COLO829 (cell line): ENCODE measurements around the gene FRAS1.
"Not testable (repeated sequence)": the region's sequence is repeated elsewhere in the genome, so short reads cannot be mapped to it uniquely, and the experiment has no call there.

Experiments
- DNase-seq: peaks from one replicate; pipeline ENCODE4 v3.0.0; 2012; ENCODE audit warnings: low spot score

Gene FRAS1

DNA sequence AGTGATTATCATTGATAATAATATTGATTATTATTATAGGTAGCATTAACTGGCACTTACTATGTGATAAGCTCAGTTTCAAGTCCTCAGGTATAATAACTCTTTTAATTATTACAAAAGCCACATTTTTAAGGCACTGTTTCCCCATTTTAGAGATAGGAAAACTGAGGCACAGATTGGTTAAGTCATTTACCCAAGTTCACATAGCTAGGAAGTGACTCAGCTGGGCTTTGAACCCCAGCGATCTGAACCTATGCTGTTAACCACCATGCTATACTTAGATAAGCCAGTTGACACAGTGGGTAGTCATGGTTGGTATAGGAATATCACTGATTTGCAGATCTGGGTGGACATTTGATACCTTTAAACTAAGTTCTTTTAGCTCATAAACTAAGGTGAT, 110.4 kb downstream of the FRAS1 start:
- DNase-seq: no peak

- DNase-seq: no peak
Observed at GRCh38 chr4:78168029-78168428, 110.9 kb downstream of the FRAS1 start.

- no peak for DNase-seq
Observed at GRCh38 chr4:78169728-78170127, 112.6 kb downstream of the FRAS1 start.

DNA sequence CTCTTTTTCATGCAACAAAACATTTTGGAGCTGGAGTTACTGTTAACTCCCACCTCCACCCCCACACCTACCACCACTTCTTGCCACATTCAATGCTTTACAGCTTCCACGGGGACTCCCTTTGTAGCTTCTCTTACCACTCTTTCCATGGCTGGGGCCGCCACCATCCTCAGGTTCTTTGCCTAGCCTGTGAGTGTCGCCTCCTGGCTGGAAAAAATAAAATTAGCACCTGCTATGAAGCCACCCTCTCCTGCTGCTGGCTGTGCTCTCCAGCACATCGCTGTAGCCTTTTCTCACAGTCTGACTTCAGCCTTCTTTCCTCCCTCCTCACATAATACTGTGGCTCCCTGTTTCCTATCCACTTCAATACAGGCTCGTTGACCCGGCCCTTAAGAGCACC, 114.4 kb downstream of the FRAS1 start:
- no peak for DNase-seq

- DNase-seq: no peak
Observed at GRCh38 chr4:78174891-78175290, 117.8 kb downstream of the FRAS1 start.

GRCh38 chr4:78179196-78179595, 122.1 kb downstream of the FRAS1 start:
- DNase-seq: no peak

GRCh38 chr4:78181681-78182234, 124.6 kb downstream of the FRAS1 start:
- DNase-seq: not testable (repeated sequence)

DNA sequence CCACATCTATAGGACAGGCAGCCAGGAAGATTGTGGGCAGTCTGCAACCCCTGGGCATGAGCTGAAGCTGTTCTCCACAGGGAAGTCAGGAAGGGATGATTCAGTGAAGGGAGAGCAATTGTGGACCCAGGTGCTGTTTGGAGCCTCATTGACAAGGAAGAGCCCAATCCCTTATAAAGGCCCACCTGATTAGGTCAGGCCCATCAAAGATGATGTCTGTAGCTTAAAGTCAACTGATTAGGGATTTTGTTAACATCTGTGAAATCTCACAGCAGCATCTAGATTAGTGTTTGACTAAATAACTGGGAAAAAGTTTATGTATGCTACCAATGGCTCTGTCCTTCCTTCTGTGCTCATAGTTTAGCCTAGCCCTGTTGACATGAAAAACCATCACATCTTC, 127.5 kb downstream of the FRAS1 start:
- DNase-seq: no peak

- DNase-seq: no peak
Observed at GRCh38 chr4:78185117-78185516, 128.0 kb downstream of the FRAS1 start.

- DNase-seq: no peak
Observed at GRCh38 chr4:78186597-78187543, 129.7 kb downstream of the FRAS1 start.

- DNase-seq: no peak
Observed at GRCh38 chr4:78190068-78190467, 132.9 kb downstream of the FRAS1 start.

DNA sequence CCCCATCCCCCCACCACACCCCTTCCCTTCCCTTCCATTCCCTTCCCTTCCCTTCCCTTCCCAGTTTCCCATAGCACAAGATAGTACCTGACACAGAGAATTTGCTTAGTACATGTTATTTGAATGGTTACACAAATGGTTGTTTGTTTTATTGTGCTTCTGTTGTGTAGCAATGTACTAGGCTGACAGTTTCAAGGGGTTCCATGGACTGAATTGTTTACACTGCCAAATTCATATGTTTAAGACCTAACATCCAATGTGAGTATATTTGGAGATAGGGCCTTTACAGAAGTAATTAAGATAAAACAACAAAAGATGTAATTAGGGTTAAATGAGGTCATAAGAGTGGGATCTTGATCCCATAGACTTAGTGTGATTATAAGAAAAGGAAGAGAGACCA, 133.5 kb downstream of the FRAS1 start:
- DNase-seq: no peak

DNA sequence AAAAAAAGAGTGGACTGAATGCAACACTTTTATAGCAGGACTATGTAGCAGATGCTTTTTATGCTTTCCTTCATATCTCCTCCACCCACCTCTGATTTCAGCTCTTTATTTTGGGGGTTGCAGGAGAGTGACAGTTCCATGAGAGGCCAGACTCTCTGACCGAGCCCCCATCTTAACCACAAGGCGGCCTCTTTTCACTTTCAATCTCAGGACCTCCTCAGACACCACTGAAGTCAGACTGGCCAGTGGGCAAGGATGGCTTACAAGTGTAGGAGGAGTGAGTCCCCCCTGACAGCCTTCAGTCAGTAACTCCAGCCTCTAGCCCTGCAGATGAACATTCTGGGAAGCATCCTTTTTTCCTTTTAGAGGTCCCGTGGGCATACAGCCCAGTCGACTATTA, 140.8 kb downstream of the FRAS1 start:
- DNase-seq: no peak

DNA sequence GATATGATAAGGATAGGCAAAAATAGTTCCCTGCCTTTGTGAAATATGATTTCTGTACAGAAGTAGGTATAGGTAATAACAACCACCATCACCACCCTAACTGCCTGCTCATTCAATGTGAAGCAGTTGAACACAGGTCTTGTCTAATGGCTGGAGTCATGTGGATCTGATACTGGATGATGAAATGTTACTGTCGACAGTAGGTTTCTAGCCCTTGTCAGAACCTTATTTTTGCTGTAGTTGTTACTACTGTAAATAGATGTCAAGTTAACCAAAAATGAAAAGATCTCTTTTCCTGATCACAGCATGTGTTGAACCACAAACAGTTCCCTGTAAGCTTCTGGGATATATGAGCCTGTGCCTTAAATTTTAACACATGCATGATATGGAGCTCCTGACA, 142.9 kb downstream of the FRAS1 start:
- DNase-seq: no peak

- DNase-seq: no peak
Observed at GRCh38 chr4:78200949-78201348, 143.8 kb downstream of the FRAS1 start.

- no peak for DNase-seq
Observed at GRCh38 chr4:78204176-78204575, 147.1 kb downstream of the FRAS1 start.

DNA sequence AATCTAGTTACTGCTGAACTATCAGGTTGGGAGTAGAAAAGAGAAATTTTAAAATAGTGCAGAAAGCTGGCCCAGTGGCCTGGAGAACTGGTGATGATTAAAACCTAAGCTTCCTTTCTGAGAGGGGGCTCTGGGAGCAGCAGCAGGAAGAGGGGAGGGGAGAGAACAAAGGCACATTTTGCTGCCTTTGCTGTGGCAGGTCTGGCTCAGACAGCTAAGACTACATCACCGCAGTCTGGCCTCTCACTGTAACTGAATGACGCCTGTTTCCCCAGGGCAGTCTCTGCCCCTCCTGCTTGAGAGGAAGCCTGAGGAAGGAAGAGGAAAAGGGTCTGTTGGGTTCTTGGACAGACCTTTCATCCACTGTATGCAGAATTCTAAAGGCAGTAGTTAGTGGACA, 148.5 kb downstream of the FRAS1 start:
- no peak for DNase-seq

GRCh38 chr4:78207541-78207940, 150.4 kb downstream of the FRAS1 start:
- no peak for DNase-seq

GRCh38 chr4:78207951-78208350, 150.8 kb downstream of the FRAS1 start:
- DNase-seq: no peak

GRCh38 chr4:78208896-78209295, 151.8 kb downstream of the FRAS1 start:
- DNase-seq: not testable (repeated sequence)

DNA sequence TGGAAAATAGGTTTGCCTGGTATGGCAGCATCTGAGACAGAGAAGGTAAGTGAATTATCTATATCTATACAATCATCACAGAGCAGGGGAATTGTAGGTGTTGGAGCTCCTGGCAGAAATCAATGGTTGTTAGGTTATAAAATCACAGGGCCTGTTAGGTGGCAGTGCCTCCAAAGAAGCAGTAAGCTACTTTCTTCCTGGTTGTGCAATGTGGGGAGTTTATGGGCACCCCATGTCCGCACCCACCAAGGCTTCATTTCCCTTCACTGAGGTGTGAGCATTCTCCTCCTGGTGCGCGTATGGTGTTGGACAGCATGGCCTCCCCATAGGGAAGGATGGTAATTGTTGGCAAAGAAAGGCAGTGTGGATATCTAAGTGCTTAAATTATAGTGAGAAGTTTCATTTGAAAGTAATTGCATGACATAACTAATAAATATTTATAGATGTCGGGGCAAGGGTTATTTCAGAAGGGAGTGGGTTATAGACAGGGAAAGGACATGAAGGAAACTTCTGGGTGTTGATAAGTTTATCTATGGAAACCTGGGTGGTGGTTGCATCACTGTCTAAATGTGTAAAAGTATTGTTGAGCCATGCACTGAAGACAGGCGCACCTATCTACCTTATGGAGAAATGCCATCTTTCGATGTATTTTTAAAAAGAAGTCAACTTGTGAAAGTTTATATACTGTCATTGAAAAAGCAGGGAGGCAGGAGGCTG, 153.7 kb downstream of the FRAS1 start:
- DNase-seq: no peak

GRCh38 chr4:78213218-78213617, 156.1 kb downstream of the FRAS1 start:
- DNase-seq: no peak

DNA sequence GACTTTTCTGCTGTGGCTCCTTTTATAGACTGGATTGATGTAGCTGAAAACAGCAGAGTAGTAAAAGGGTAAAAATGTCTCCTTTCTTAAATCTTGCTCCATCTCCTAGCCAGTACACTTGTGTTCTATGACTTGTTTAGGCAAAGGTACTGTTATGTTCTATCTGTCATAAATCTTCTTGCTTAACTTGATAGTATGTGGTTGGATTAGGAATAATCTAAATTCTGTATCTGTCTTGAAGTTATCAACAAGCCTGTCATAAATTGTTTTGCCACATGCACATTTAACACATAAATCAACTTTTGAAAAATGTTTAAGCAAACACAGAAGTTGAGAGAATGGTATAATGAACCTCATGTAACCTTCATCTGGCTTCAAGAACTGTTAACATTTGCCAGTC, 157.0 kb downstream of the FRAS1 start:
- no peak for DNase-seq
